ENCODE results near the gene DLK2.

- TF ChIP-seq, protein P1, sequence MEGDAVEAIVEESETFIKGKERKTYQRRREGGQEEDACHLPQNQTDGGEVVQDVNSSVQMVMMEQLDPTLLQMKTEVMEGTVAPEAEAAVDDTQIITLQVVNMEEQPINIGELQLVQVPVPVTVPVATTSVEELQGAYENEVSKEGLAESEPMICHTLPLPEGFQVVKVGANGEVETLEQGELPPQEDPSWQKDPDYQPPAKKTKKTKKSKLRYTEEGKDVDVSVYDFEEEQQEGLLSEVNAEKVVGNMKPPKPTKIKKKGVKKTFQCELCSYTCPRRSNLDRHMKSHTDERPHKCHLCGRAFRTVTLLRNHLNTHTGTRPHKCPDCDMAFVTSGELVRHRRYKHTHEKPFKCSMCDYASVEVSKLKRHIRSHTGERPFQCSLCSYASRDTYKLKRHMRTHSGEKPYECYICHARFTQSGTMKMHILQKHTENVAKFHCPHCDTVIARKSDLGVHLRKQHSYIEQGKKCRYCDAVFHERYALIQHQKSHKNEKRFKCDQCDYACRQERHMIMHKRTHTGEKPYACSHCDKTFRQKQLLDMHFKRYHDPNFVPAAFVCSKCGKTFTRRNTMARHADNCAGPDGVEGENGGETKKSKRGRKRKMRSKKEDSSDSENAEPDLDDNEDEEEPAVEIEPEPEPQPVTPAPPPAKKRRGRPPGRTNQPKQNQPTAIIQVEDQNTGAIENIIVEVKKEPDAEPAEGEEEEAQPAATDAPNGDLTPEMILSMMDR (IDR thresholded peaks at IDR 0.05), result no peak
- TF ChIP-seq POLR2A (IDR thresholded peaks at IDR 0.05), result no peak
Observed at GRCh38 chr6:43472515-43472914, 17.2 kb upstream of the DLK2 start.
